CD14-positive monocyte (primary cell): Measurements from ENCODE around the gene ZNF133. TPM values are rescaled to one million over a fixed set of nuclear protein-coding genes. Genes with fewer than 3 reads are reported as not detected.

Experiments used
- DNase-seq, 3 donors: peaks; one replicate each; pipeline ENCODE4 v3.0.0-alpha.2; 2011 to 2022
- H2AFZ ChIP-seq: 2 replicates; pipeline ENCODE4 v1.6.0; 2012; ENCODE audit warnings: mild to moderate bottlenecking, low read depth, low read length, inconsistent platforms; ENCODE audit not compliant: insufficient read depth, poor library complexity, severe bottlenecking
- H3K27ac ChIP-seq, 2 donors: 1 replicate in 1 of 2; 2 replicates in 1 of 2; pipeline ENCODE4 v1.5.1; 2012 to 2013; ENCODE audit warnings: low read length in 2 of 2, control low read depth in 1 of 2, inconsistent platforms in 1 of 2, low read depth in 1 of 2, mild to moderate bottlenecking in 1 of 2
- H3K27me3 ChIP-seq, 2 donors: one replicate each; pipeline versions ENCODE4 v1.6.0 to v1.6.1; 2011 to 2013; ENCODE audit warnings: low read length in 2 of 2; ENCODE audit not compliant: control insufficient read depth in 2 of 2, insufficient read depth in 2 of 2
- H3K36me3 ChIP-seq, 2 donors: replicated peaks in 1 of 2; 1 replicate in 1 of 2; 2 replicates in 1 of 2; pipeline versions ENCODE4 v1.5.1 to v1.6.1; 2012 to 2013; ENCODE audit warnings: low read length in 2 of 2, control low read depth in 1 of 2, inconsistent platforms in 1 of 2, mild to moderate bottlenecking in 1 of 2; ENCODE audit not compliant: insufficient read depth in 2 of 2, control insufficient read depth in 1 of 2
- H3K4me1 ChIP-seq, 2 donors: 1 replicate in 1 of 2; 2 replicates in 1 of 2; pipeline versions ENCODE4 v1.5.1 to v1.6.1; 2012 to 2013; ENCODE audit warnings: low read length in 2 of 2, control low read depth in 1 of 2, inconsistent platforms in 1 of 2, mild to moderate bottlenecking in 1 of 2, moderate library complexity in 1 of 2; ENCODE audit not compliant: insufficient read depth in 2 of 2, control insufficient read depth in 1 of 2
- H3K4me2 ChIP-seq: replicated peaks from 2 replicates; pipeline ENCODE3; 2012; ENCODE audit warnings: low read length, moderate library complexity, mild to moderate bottlenecking; ENCODE audit not compliant: poor library complexity, severe bottlenecking; ENCODE audit errors: extremely low read depth
- H3K4me3 ChIP-seq, 3 experiments: fragments of 200-600 bp in 1 of 3; sonication (generic) in 1 of 3; replicated peaks in 1 of 3; 1 replicate in 2 of 3; 2 replicates in 1 of 3; pipeline ENCODE4 v1.5.1; 2011 to 2013; ENCODE audit warnings: low read length in 3 of 3, mild to moderate bottlenecking in 3 of 3, control low read depth in 2 of 3, low read depth in 2 of 3, inconsistent platforms in 1 of 3, moderate library complexity in 1 of 3
- H3K79me2 ChIP-seq: 2 replicates; pipeline ENCODE4 v1.6.0; 2012; ENCODE audit warnings: mild to moderate bottlenecking, control low read depth, inconsistent platforms, low read length, moderate library complexity; ENCODE audit not compliant: insufficient read depth
- H3K9ac ChIP-seq: 2 replicates; pipeline ENCODE4 v1.6.0; 2017; ENCODE audit warnings: low read length, mild to moderate bottlenecking; ENCODE audit not compliant: insufficient read depth, poor library complexity, severe bottlenecking
- H3K9me3 ChIP-seq, 2 donors: replicated peaks in 1 of 2; 1 replicate in 1 of 2; 2 replicates in 1 of 2; pipeline versions ENCODE4 v1.5.1 to v1.6.1; 2012 to 2013; ENCODE audit warnings: low read length in 2 of 2, control low read depth in 1 of 2; ENCODE audit not compliant: control insufficient read depth in 1 of 2, insufficient read depth in 1 of 2
- H4K20me1 ChIP-seq: 2 replicates; pipeline ENCODE4 v1.6.0; 2012; ENCODE audit warnings: mild to moderate bottlenecking, low read length, control low read depth, moderate library complexity; ENCODE audit not compliant: insufficient read depth
- H3K27ac Mint-ChIP-seq, 7 donors: one replicate each; pipeline ENCODE4 v1.8.0; 2020; ENCODE audit warnings: mild to moderate bottlenecking in 7 of 7, mixed read lengths in 7 of 7, moderate library complexity in 6 of 7, inconsistent platforms in 2 of 7
- H3K27me3 Mint-ChIP-seq, 3 donors: one replicate each; pipeline ENCODE4 v1.8.0; 2021 to 2022; ENCODE audit warnings: low read depth in 3 of 3, mild to moderate bottlenecking in 3 of 3, mixed read lengths in 3 of 3, moderate library complexity in 3 of 3, inconsistent platforms in 1 of 3
- H3K36me3 Mint-ChIP-seq, 2 donors: one replicate each; pipeline ENCODE4 v1.8.0; 2020; ENCODE audit warnings: mixed read lengths in 2 of 2, inconsistent platforms in 1 of 2, mild to moderate bottlenecking in 1 of 2
- H3K4me1 Mint-ChIP-seq: one replicate; pipeline ENCODE4 v1.8.0; 2020; ENCODE audit warnings: mild to moderate bottlenecking, mixed read lengths
- H3K4me3 Mint-ChIP-seq, 2 donors: one replicate each; pipeline ENCODE4 v1.8.0; 2020; ENCODE audit warnings: mild to moderate bottlenecking in 2 of 2, mixed read lengths in 2 of 2, moderate library complexity in 1 of 2
- H3K9me3 Mint-ChIP-seq, 7 donors: one replicate each; pipeline ENCODE4 v1.8.0; 2020 to 2022; ENCODE audit warnings: mixed read lengths in 7 of 7, mild to moderate bottlenecking in 6 of 7, moderate library complexity in 6 of 7, inconsistent platforms in 2 of 7
- WGBS: methylation state at CpG from one replicate; pipeline ENCODE4 v1.1.5; 2013; ENCODE audit warnings: missing lambda C conversion rate; ENCODE audit not compliant: insufficient coverage; 5-methylcytosine and 5-hydroxymethylcytosine counted together
- intact Hi-C, 2 donors: fragments of 100-400 bp; cut with micrococcal nuclease; formaldehyde crosslinking; loops; one replicate each; pipeline versions ENCODE4 v1.15.0 to v1.15.1; 2023
- polyA plus RNA-seq, 3 donors: library from polyadenylated mRNA; depleted of rRNA in 1 of 3; unstranded in 2 of 3; stranded (reverse) in 1 of 3; fragments of 300-500 nt in 2 of 3; fragments of >200 nt in 1 of 3; fragmentation: Illumina TruSeq in 2 of 3; gene quantifications; 1 replicate in 2 of 3; 2 replicates in 1 of 3; pipeline ENCODE4 v1.2.3, GENCODE V29; 2012 to 2021
- TF ChIP-seq, protein P1 (sequence below): fragments of 200-600 bp; IDR thresholded peaks from one replicate; pipeline ENCODE4 v1.8.0; 2022; ENCODE audit warnings: antibody characterized with exemption, mild to moderate bottlenecking

Gene ZNF133
- polyA plus RNA-seq, 3 donors: 1.7 to 9.7 (median 3.4) TPM

DNA sequence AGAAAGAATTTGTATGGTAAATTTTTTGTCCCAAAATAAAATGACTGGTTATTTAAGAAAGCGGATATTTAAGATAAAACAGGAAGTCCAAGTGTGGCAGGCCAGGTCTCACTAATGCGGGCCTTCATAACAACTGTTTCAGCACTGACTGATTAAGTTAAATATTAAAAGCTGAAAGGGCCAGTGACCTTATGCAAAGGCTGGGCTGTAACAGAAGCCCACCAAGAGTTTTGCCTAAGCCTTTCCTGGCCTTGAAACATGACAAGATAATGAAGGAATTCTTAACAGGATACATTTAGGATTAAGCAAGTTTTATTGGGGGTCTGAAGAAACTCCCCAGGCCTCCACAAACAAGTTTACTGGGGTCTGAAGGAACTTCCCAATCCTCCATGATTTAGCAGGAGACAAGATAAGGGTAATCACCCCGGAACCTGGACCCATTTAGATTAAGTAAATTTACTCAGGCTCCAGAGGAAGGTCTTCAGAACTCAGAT lies 36.3 kb downstream of the ZNF133 start:
- peaks cover 2 to 10% (median 5%) of the 10 kb centered on the region in 7 donors for H3K9me3 Mint-ChIP-seq
- H3K4me1 Mint-ChIP-seq: peaks cover 2% of the 10 kb centered on the region
- no peaks in the 10 kb centered on the region for H4K20me1 ChIP-seq
- 71% methylated on average over 1 of the region's 3 CpGs for WGBS
- peaks cover 4 to 5% of the 10 kb centered on the region in 2 donors for H3K4me1 ChIP-seq
- H3K27ac ChIP-seq: peak overlapping the region in 1 of 2 donors; percentile 52
- H3K4me3 Mint-ChIP-seq: no peak overlapping the region
- no peak overlapping the region for H3K9ac ChIP-seq
- no peaks in the 10 kb centered on the region for H3K36me3 ChIP-seq
- intact Hi-C loops: no loop called here
- TF ChIP-seq, protein P1, sequence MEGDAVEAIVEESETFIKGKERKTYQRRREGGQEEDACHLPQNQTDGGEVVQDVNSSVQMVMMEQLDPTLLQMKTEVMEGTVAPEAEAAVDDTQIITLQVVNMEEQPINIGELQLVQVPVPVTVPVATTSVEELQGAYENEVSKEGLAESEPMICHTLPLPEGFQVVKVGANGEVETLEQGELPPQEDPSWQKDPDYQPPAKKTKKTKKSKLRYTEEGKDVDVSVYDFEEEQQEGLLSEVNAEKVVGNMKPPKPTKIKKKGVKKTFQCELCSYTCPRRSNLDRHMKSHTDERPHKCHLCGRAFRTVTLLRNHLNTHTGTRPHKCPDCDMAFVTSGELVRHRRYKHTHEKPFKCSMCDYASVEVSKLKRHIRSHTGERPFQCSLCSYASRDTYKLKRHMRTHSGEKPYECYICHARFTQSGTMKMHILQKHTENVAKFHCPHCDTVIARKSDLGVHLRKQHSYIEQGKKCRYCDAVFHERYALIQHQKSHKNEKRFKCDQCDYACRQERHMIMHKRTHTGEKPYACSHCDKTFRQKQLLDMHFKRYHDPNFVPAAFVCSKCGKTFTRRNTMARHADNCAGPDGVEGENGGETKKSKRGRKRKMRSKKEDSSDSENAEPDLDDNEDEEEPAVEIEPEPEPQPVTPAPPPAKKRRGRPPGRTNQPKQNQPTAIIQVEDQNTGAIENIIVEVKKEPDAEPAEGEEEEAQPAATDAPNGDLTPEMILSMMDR: no peak
- H3K27me3 Mint-ChIP-seq: no peaks in the 10 kb centered on the region
- H3K79me2 ChIP-seq: no peaks in the 10 kb centered on the region
- no peak for DNase-seq
- no peak overlapping the region for H2AFZ ChIP-seq
- H3K36me3 Mint-ChIP-seq: no peaks in the 10 kb centered on the region
- H3K4me2 ChIP-seq: no peak overlapping the region
- no peaks in the 10 kb centered on the region for H3K27me3 ChIP-seq
- no peak overlapping the region for H3K27ac Mint-ChIP-seq
- H3K4me3 ChIP-seq: no peak overlapping the region
- H3K9me3 ChIP-seq: no peaks in the 10 kb centered on the region

DNA sequence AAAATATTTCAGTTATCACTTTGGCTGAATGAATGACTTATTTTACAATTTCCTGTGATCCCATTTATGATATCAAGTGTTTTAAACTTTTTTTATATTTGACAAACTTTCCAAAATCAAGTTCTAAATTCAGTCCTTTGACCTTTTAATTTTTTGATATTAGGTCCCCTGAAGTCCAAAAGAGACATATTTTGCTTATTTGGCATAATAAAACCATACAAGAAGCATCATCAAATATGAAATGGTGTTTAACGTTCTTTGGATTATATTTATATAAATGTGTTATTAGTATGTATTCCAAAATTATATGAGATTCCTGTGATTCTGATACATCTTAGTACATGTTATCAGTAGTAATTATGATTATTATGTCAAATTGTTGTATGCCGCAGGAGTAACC lies 38.7 kb downstream of the ZNF133 start:
- Histone ChIP-seq H3K9ac (no peak overlapping the region), H3K27me3 (no peaks in the 10 kb centered on the region), H3K9me3 (peaks cover 4 to 17% of the 10 kb centered on the region in 2 donors), H3K36me3 (no peaks in the 10 kb centered on the region), H3K27ac (no peak overlapping the region), H4K20me1 (no peaks in the 10 kb centered on the region), H3K4me2 (no peak overlapping the region), H3K4me3 (no peak overlapping the region), H3K4me1 (peaks cover 4 to 5% of the 10 kb centered on the region in 2 donors), H3K79me2 (no peaks in the 10 kb centered on the region), H2AFZ (no peak overlapping the region)
- Mint-ChIP-seq H3K27ac (no peak overlapping the region), H3K4me1 (peaks cover 2% of the 10 kb centered on the region), H3K4me3 (no peak overlapping the region), H3K36me3 (no peaks in the 10 kb centered on the region), H3K9me3 (peaks cover 3 to 27% (median 17%) of the 10 kb centered on the region in 7 donors), H3K27me3 (no peaks in the 10 kb centered on the region)
- WGBS: no CpG with 5 or more reads among the region's 2 CpGs
- no peak for DNase-seq
- TF ChIP-seq, protein P1: no peak
- intact Hi-C loops: no loop called here
